ENCODE results near the gene C1QTNF12.

C1QTNF12 gene

DNA sequence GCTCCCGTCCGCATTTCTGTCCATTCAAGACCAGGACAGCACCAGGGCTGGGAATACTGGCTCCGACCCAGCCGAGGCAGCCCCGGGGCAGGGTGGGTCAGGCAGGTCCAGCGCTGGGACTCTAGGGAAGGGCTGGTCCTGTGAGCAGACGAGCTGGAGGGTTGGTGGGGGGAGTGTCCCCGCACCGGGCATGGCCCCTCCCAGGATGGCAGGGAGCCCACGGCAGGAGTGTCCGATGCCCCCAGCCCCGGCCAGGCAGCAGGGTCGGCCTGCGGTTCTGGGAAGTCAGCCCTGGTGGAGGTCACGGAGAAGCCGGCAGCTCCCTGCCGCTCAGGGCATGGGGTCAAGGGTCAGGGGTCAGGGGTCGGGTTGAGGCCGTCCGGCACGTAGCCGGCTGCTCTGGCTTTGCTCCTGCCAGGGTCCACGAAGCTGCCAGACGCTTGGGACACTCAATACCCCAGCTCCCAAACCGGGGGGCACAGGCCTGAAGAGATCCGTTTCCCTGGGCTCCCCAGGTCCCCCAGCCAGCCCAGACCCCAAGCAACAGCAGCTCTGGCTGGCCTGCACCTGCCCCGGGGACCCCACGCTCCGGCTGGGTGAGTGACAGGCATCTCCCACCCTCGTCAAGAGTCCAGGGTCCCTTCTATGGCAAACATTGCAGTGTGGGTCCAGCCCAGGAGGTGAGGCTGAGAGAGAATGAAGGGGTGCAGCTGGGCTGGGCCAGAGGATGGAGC is 6.7 kb downstream of the C1QTNF12 start:
- no peak for DNase-seq

DNA sequence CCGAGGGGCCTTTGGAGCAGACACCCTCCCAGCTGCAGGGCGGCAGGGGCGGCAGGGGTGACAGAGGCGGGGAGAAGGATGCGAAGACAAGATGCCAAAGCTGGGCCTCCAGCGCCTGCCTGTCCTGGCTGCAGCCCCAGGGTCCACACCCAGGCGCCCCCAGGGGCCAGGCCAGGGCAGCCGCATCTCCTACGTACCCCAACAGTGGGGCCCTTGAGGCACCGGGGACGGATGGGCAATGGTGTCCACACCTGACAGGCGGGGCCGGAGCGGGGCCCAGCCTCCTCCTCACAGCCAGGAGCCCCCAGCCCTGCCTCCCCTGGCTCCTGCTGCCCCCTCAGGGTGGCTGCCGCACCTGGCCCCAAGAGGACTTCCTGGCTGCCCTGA is 7.3 kb downstream of the C1QTNF12 start:
- DNase-seq, result no peak

DNA sequence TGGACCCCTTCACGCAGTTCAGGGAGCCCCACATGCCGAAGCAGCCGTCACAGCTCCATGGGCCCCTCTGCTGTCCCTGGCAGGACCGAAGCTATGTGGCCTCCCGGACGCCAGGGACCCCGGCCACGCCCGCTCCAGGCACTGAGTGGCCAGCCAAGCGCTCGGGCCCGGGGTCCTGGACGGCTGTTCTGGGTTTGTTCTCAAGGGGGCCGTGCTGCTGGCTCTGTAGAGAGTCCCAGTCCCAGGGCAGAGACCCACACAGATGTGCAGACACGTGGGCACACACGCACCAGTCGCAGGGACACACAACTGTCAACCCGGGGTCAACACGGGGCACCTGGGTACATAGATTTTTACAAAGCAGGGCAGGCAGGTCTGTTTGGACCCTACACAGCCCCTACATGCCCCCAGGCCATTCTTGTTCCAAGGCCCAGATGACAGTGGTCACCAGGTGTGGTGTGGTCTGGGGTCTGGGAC is 7.8 kb downstream of the C1QTNF12 start:
- no peak for DNase-seq

DNA sequence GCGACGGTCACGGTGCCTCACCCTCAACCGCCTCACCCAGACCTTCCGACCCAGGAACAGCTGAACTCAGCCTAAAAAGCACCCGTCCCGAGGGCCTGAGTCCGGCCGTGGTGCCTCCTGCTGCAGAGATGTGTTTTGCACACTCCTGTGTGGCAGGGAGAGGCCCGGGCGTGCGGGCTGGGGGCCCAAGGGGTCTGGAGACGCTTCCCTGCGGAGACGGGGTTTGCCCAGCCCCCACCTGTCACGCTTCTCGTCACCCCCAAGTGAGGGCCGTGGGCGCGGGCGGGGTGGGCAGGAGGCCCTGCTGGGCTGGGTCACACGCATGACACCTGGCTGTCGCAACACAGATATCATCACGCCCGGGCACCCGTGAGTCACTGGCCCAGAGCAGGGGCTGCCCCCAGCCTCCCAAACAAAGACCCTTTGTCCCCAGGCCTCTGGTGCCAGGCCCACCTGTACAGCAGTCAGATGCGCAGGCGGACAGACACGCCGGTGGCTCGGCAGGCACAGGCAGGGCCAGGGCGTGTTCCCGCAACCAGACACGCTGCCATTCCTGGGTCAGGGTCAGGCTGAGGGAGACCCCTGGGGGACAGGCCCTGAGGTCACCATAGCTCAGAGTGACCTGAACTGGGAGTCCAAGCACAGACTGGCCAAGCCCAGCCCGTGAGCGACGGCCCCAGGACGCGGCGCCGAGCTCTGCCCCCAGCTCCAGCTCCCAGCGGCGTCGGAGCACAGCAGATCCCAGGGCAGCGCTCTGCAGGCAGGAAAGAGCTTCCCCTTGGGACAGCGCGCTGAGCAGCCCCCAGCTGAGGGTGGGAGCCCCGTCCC is 8.4 kb downstream of the C1QTNF12 start:
- no peak for DNase-seq

DNA sequence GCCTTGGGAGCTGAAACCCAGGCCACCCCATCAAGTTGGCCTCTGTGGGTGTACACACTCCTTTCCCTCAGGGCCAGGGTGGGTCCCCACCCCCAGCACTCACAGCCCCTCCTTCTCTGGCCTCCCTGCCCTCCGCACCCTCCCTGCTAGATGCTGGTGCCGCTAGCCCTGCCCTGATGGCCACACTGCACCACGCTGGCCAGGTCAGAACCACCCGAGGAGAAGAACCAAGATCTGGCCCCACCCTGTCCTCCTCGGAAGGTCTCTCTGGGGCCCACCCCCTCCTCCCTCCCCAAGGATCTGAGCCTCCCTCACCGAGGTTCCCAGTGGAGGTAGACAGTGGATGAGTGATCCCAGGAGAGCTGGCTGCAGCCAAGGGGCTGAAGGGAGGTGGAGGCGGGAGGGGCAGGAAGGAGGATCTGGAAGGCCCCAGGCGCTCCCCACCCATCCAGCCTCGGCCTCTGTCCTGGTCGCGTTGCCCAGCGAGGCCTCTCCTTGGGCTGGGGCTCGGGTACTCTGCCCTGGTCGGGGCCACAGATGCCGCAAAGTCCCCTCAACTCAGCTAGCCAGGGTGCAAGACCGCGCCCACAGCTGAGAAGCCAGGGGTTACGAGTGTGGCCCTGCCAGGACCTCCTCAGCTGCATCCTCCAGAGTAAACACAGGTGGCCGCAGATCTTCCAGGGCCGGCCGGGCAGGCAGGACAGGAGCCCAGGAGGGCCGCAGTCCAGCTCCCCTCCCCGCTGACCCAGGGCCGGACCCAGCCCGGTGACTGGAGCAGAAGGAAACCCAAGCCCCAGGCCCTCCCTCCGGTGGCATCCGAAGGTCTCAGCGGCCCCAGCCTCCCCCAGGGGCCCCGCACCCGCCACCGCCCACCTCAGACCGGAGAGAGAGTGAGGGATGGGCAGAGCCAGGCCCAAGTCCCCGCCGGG is 9.3 kb downstream of the C1QTNF12 start:
- DNase-seq, result no peak

DNA sequence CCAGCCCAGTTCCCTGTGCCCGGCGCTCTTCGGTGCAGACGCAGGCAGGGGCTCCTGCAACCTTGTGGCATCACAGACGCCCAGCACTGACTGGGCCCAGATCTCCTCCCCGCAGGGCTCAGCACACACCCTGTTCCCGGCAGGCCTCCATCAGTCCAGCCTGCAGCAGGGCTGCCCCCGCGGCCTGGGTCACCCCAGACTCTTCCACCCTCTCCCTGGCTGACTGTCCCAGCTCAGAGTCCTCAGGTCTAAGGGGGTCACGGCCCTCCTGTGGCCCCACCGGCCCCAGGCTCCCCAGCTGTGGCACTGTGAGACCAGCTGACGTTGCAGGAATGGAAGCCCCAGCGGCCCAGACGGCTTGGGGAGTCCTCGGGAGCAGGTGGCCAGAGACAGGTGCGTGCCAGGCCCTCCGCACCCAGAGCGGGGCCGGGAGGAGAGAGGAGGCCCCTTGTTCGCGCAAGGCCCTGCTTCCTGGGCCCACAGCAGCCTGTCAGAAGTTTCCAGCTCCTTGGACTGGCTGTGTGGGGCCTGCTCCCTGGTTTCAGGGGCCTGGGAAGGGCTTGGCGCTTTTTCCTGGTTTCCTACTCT is 10.3 kb downstream of the C1QTNF12 start:
- no peak for DNase-seq

DNA sequence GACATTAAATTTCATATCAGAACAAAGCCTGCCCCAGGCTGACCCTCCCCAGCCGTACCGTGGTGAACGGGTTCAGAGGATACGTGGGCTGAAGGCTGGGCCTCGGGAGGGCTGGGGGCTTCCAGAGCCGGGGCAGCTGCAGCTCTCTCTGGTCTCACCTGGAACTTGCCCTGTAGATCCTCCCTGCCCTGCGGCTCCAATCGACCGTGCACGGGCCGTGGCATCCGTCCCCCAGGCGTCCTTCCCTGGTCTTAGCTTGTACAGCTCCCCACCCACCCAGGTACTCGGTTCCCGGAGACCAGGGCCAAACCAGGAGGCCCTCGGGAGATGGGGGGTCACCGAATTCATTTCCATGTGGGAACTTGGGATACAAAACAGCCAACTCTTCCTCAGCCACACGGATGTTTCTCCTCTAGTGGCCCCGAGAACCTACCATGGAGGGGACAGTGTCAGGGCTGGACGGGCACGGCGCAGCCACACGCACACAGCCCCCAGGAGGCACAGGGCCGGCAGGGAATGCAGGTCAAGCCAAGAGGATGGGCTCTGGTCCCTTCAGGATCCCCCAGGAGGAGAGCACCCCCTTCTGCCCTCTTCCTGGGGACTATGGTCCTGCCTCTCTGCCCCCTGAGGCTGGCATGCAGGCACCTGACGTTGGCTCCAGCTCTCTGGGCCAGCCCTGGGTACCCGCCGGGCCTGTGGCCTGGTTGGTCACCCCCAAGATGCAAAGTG is 11.3 kb downstream of the C1QTNF12 start:
- DNase-seq, result no peak

DNA sequence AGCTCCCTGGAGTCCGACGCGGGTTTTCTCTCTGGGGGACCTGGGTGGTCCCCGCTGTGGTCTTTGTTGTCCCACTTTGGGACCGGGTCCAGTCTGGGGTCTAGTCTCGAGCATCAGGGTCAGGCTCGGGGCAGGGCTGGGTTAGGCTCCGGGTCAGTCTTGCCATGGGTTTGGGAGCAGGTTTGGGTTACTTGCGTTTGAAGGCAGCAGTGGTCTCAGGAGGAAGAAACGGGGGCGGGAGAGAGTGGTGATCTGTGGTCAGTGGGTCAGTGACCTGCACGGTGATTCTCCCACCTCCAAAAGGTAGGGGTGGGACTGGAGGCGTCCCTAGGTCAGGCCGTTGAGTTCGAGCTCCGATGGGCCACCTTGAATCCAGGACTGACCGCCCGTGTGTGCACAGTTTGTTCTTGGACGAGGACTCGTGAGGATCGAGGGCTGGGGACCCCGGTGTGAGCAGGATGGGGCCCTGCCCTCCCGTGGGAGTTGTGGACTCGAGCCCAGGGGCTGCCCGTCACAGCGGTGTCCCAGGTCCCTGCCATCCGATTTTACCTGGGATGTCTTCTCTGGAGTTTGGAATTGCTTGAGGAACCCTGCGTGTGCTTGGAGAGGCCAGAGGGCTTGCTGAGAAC is 12.2 kb downstream of the C1QTNF12 start:
- DNase-seq, result no peak

DNA sequence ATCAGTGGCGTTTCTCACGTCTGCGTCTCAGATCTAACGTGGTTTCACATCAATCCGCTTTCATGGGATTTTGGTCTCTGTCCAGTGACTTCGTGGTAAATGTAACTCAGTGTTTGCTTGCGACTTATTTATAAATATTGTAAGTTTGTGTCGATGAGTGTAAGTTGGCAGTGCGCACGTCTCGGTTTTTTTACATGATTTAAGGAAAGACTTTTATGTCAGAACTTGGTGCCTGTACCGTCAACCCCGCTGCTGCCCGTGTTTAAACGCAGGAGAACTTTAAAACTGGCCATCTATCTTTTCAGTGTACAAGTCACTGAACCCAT is 13.0 kb downstream of the C1QTNF12 start:
- no peak for DNase-seq

DNA sequence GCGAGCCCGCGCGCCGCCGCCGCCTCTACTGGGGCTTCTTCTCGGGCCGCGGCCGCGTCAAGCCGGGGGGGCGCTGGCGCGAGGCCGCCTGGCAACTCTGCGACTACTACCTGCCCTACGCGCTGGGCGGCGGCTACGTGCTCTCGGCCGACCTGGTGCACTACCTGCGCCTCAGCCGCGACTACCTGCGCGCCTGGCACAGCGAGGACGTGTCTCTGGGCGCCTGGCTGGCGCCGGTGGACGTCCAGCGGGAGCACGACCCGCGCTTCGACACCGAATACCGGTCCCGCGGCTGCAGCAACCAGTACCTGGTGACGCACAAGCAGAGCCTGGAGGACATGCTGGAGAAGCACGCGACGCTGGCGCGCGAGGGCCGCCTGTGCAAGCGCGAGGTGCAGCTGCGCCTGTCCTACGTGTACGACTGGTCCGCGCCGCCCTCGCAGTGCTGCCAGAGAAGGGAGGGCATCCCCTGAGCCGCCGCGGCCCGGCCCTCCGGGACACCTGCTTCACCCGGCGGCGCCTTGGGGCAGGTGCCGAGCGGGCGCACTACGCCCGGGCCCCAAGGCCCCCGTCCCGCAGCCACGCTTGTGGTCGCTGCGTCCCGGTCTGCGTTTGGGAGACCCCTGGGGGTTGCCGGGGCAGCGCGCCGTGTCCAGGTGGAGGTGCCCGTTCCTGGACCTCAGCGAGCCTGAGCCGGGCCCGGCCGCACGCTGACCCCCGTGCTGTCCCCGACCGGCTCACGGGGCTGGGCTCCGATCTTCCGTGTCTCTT is 13.5 kb downstream of the C1QTNF12 start:
- DNase-seq, result no peak

DNA sequence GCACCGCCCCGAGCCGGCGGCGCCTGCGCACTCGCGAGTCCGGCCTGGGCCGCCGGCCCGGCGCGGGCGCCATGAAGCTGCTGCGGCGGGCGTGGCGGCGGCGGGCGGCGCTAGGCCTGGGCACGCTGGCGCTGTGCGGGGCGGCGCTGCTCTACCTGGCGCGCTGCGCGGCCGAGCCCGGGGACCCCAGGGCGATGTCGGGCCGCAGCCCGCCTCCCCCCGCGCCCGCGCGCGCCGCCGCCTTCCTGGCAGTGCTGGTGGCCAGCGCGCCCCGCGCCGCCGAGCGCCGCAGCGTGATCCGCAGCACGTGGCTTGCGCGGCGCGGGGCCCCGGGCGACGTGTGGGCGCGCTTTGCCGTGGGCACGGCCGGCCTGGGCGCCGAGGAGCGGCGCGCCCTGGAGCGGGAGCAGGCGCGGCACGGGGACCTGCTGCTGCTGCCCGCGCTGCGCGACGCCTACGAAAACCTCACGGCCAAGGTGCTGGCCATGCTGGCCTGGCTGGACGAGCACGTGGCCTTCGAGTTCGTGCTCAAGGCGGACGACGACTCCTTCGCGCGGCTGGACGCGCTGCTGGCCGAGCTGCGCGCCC is 14.2 kb downstream of the C1QTNF12 start, which contains the start of gene B3GALT6:
B3GALT6 (plus strand) TSS at position 30 of the 588 bp plus-strand sequence; CDS start at position 72, 42 bp downstream.
- DNase-seq, result no peak

DNA sequence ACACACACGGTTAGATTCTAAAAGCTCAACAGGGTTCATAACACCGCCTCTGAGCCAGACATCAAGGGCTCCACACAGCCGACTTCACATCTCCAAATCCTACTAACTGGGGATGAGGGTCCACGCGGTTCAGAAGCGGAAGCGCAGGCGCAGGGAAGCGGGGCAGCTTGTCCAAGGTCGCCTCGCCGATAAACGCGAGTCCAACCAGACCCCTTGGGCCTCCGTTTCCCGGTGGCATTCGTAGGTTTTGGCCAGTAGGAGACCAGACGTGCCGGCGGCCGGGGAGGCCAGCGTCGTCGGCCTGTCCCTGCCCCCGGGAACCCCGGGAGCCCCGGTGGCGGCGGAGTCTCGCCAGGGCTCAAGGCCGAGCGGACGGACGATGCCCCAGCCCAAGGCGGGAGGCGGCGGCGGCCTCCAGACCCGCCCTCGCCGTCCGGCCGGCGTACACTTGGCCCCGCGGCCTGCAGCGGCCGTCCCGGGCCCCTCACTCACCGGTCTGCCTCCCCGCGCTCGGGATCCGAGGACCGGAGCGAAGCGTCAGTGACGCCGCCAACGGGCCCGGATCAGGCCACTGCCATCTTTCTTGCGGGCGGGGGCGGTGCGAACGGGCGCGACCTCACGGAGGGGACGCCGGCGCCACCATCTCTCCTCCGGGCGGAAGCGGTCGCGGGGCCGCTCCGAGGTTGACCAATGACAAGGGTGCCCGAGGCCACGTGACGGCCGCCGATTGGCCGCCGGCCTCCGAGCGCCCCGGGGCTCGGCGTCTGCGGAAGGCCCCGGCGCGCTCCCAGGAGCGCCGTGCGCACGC is 14.9 kb downstream of the C1QTNF12 start, which contains the start of gene SDF4:
SDF4 (minus strand) TSS at position 602 of the 808 bp plus-strand sequence. CDS start 3,229 bp downstream, outside the sequence.
- peak; percentile 97 for DNase-seq

DNA sequence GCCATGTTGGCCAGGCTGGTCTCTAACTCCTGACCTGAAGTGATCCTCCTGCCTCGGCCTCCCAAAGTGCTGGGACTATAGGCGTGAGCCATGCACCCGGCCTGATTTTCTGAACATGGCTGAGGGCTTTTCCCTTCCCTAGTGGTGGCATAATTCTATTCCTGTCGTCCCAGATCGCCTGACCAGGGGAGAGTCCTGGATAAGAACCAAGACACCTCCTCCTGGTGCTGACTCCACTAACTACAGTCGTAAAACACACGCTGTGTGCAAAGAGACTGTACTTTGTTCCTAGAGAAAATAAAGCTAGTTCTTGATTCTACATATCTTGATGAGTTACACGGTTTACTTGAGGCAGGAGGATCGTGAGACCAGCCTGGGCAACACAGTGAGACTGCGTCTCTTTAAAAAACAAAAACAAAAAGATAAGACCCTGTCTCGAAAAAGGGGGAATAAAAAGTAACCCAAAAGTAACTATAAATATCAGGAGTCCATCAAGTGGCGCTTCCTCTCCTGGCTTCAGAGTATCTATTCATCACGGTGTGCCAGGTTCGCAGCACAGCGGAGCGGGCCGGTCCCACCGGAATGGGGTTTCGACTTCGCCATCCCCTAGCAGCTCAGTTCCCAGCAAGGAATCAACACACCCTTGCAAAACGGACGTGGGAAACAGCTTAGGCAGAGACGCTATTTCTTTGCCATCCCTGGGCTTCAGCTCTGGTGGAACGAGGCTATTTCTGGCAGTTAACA is 15.7 kb downstream of the C1QTNF12 start:
- no peak for DNase-seq

DNA sequence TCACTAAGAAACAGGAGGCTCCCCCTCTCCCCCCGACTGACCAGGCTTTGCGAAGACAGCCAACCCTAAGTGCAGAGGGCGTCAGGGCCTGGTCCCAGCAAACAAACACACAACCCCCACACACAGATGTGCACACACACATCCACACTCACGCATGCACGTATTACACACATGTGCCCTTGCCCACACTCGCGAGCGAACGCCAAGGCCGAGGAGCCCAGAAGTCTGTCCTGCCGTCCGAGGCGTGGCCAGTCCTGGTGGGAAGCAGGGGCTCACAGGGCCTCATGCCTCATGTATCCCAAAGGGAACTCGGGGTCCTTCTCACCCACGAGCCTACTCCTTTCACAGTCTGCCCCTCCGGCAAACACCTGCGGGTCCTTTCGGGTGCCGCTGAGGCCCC is 16.8 kb downstream of the C1QTNF12 start:
- DNase-seq, result no peak

DNA sequence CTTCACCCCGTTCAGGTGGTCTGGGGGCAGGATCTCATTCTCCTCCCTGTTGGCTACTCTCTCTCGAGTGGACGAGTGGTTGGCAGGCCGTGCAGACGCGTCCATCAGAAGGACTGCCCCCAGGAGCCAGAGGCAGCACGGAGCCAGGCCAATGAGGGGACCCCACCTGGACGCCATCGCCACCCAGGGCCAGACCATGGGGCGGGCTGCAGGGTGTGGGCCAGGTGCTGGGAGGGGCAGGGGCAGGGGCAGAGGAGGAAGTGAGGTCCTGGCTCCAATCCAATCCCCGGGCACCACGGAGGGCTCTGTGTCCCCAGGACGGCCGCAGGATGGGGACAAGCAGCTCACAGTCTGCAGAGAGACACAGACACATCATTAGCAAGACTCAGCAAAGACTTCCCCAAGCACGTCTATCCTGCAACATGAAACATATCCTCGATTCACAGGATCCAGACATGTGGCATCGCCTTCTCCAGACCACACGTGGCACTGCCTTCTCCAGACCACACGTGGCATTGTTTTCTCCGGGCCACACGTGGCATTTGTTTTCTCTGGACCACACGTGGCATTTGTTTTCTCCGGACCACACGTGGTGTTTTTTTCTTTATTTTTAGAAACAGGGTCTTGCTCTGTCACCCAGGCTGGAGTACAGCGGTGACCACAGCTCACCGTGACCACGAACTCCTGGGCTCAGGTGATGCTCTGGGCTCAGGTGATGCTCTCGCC is 17.8 kb downstream of the C1QTNF12 start:
- DNase-seq, result no peak

DNA sequence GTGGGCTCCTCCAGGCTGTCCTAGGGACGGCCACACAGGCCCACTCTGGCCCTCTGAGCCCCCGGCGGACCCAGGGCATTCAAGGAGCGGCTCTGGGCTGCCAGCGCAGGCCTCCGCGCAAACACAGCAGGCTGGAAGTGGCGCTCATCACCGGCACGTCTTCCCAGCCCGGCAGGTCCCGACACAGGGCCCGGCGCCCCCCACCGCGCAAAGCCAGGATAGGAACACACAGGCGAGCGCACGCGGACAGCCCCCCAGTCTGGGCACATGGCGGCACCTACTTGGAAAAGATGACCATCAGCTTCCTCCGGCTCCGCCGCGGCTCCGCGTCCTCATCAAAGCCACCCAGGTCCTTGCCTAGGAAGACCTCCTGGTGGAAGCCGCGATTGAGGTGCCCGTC is 18.3 kb downstream of the C1QTNF12 start:
- no peak for DNase-seq

DNA sequence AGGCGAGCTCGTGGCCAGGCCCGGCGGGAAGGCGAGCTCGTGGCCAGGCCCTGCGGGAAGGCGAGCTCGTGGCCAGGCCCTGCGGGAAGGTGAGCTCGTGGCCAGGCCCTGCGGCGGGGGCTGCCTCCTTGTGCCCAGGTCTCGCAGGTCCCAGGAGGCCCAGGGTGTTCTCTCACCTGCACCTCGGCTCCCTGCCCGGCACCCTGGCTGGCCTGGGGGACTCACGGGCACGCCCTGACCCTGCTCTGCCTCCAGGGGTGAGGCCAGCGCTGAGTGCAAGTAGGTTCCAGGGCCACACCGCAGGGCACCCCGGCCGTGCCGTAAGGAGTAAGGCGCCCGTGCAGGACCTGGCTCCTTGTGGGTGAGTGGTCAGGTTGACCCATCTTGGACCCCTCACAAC is 19.1 kb downstream of the C1QTNF12 start:
- DNase-seq, result no peak

Data from activated naive CD4-positive, alpha-beta T cell treated with anti-CD3 and anti-CD28 coated beads, Interleukin-2, amount 50 U/mL, for 16 hours (primary cell).